Nasal cavity respiratory epithelium epithelial cell of viscerocranial mucosa (primary cell): ENCODE results near the gene RESP18. TPM values are rescaled to one million over a fixed set of nuclear protein-coding genes. Genes with fewer than 3 reads are reported as not detected.

Experiments
- total RNA-seq: library from RNA; depleted of rRNA; stranded (reverse); fragments of >200 nt; gene quantifications from 2 replicates; pipeline ENCODE4 v1.2.3, GENCODE V29; 2014

RESP18 gene
- total RNA-seq, result not detected in 2 replicates

GRCh38 chr2:219332542-219332941, at the start of gene RESP18:
TSS of gene RESP18 (minus strand) at chr2:219332744.

GRCh38 chr2:219309278-219309677, 23.3 kb downstream of the RESP18 start, which contains the start of gene PTPRN:
TSS of gene PTPRN (minus strand) at chr2:219309401. CDS start at chr2:219309332, 69 bp downstream.

GRCh38 chr2:219279151-219279915, 53.2 kb downstream of the RESP18 start, which contains the start of gene DNAJB2:
TSS of gene DNAJB2 (plus strand) at chr2:219279366. CDS start at chr2:219279834, 468 bp downstream.

Other genes starting within 250 kb of the RESP18 start
- gene NHEJ1, start 171.9 kb downstream of the RESP18 start, total RNA-seq, result 16.7 TPM in 2 replicates
- 0.68 and 3.8 TPM in 2 replicates for gene SLC23A3, start 162.7 kb downstream of the RESP18 start, total RNA-seq
- 29.2 and 32.5 TPM in 2 replicates for gene CNPPD1, start 155.8 kb downstream of the RESP18 start, total RNA-seq
- gene RETREG2, start 154.5 kb downstream of the RESP18 start, total RNA-seq, result 59.1 and 87.5 TPM in 2 replicates
- 23.3 and 62.2 TPM in 2 replicates for gene ZFAND2B, start 126.0 kb downstream of the RESP18 start, total RNA-seq
- gene ABCB6, start 113.8 kb downstream of the RESP18 start, total RNA-seq, result 24.3 and 37.1 TPM in 2 replicates
- 33.2 and 69.6 TPM in 2 replicates for gene ATG9A, start 103.1 kb downstream of the RESP18 start, total RNA-seq
- gene ANKZF1, start 102.9 kb downstream of the RESP18 start, total RNA-seq, result 49.1 and 49.6 TPM in 2 replicates
- 3.8 and 4.4 TPM in 2 replicates for gene GLB1L, start 87.3 kb downstream of the RESP18 start, total RNA-seq
- 25.3 and 32.8 TPM in 2 replicates for gene STK16, start 87.3 kb downstream of the RESP18 start, total RNA-seq
- gene TUBA4B, start 79.5 kb downstream of the RESP18 start, total RNA-seq, result not detected in 2 replicates
- 45.5 and 70.4 TPM in 2 replicates for gene TUBA4A, start 78.8 kb downstream of the RESP18 start, total RNA-seq
- gene DNAJB2, start 53.4 kb downstream of the RESP18 start, total RNA-seq, result 39.0 and 83.7 TPM in 2 replicates
- gene PTPRN, start 23.3 kb downstream of the RESP18 start, total RNA-seq, result not detected in 2 replicates
- gene DNPEP, start 55.2 kb upstream of the RESP18 start, total RNA-seq, result 50.6 and 59.5 TPM in 2 replicates
- gene DES, start 85.6 kb upstream of the RESP18 start, total RNA-seq, result not detected in 2 replicates
- gene SPEG, start 102.1 kb upstream of the RESP18 start, total RNA-seq, result 4.1 and 9.6 TPM in 2 replicates
- gene GMPPA, start 166.1 kb upstream of the RESP18 start, total RNA-seq, result 26.6 and 49.6 TPM in 2 replicates
- 0.34 TPM in 1 of 2 replicates, not detected in the other for gene ASIC4, start 181.7 kb upstream of the RESP18 start, total RNA-seq
- 145 and 201 TPM in 2 replicates for gene CHPF, start 211.1 kb upstream of the RESP18 start, total RNA-seq
- 0.34 and 0.36 TPM in 2 replicates for gene TMEM198, start 211.3 kb upstream of the RESP18 start, total RNA-seq
- gene OBSL1, start 238.8 kb upstream of the RESP18 start, total RNA-seq, result 8.9 and 27.7 TPM in 2 replicates
- gene INHA, start 239.6 kb upstream of the RESP18 start, total RNA-seq, result under 0.01 and 0.36 TPM in 2 replicates